NCI-H526 (cell line): Measurements from ENCODE around the gene NTRK2.
A peak's percentile ranks its signal among the peaks of the same experiment; 100 is the strongest.

Experiments
- DNase-seq, 2 experiments: peaks; one replicate each; lab custom pipeline; 2025; lab: John Stamatoyannopoulos, UW

NTRK2 gene

GRCh38 chr9:84818791-84819190, 149.3 kb downstream of the NTRK2 start:
- no peak for DNase-seq

- DNase-seq = no peak
These were observed 150.0 kb downstream of the NTRK2 start for GRCh38 chr9:84819491-84819991.

GRCh38 chr9:84821431-84821830, 151.9 kb downstream of the NTRK2 start:
- no peak for DNase-seq

GRCh38 chr9:84822589-84823233, 153.2 kb downstream of the NTRK2 start:
- no peak for DNase-seq

GRCh38 chr9:84823421-84824271, 154.1 kb downstream of the NTRK2 start:
- DNase-seq = no peak

- no peak for DNase-seq
These were observed 157.8 kb downstream of the NTRK2 start for GRCh38 chr9:84827216-84827765.

GRCh38 chr9:84828046-84828445, 158.5 kb downstream of the NTRK2 start:
- no peak for DNase-seq

GRCh38 chr9:84829471-84829870, 159.9 kb downstream of the NTRK2 start:
- no peak for DNase-seq

GRCh38 chr9:84829997-84830696, 160.6 kb downstream of the NTRK2 start:
- DNase-seq = no peak

GRCh38 chr9:84831377-84831776, 161.8 kb downstream of the NTRK2 start:
- DNase-seq = no peak

GRCh38 chr9:84832453-84832852, 162.9 kb downstream of the NTRK2 start:
- no peak for DNase-seq

- DNase-seq = no peak
These were observed 164.9 kb downstream of the NTRK2 start for GRCh38 chr9:84834426-84834825.

- DNase-seq = no peak
These were observed 166.2 kb downstream of the NTRK2 start for GRCh38 chr9:84835745-84836144.

- no peak for DNase-seq
These were observed 169.3 kb downstream of the NTRK2 start for GRCh38 chr9:84838879-84839278.

- no peak for DNase-seq
These were observed 170.0 kb downstream of the NTRK2 start for GRCh38 chr9:84839541-84839940.

GRCh38 chr9:84841931-84842330, 172.4 kb downstream of the NTRK2 start:
- no peak for DNase-seq

- DNase-seq = no peak
These were observed 173.8 kb downstream of the NTRK2 start for GRCh38 chr9:84843175-84843824.

- DNase-seq = peak in 1 of 2 experiments; percentile 28
These were observed 176.7 kb downstream of the NTRK2 start for GRCh38 chr9:84845956-84846900.

- DNase-seq = peak in 1 of 2 experiments; percentile 28
These were observed 177.4 kb downstream of the NTRK2 start for GRCh38 chr9:84846906-84847305.

- DNase-seq = no peak
These were observed 179.5 kb downstream of the NTRK2 start for GRCh38 chr9:84849049-84849448.
